HEK293 (cell line): Measurements from ENCODE around the gene SEC22C.

Experiments used
- KLF1 ChIP-seq: fragments of 450-650 bp; formaldehyde crosslinking; IDR thresholded peaks from 2 replicates; pipeline ENCODE4 v1.5.1; 2016; ENCODE audit warnings: missing biosample characterization, missing genetic modification characterization
- PRDM1 ChIP-seq: fragments of 450-650 bp; formaldehyde crosslinking; IDR thresholded peaks from 2 replicates; pipeline ENCODE4; 2016; ENCODE audit warnings: missing biosample characterization, missing genetic modification characterization
- REPIN1 ChIP-seq: fragments of 450-650 bp; formaldehyde crosslinking; IDR thresholded peaks from 2 replicates; pipeline ENCODE4 v1.5.1; 2017; ENCODE audit warnings: missing biosample characterization, missing genetic modification characterization, low read depth
- ZBTB11 ChIP-seq: fragments of 450-650 bp; formaldehyde crosslinking; conservative IDR thresholded peaks from 2 replicates; pipeline ENCODE4 v1.5.1; 2016; ENCODE audit warnings: low read depth, missing biosample characterization, missing genetic modification characterization
- ZBTB7A ChIP-seq: fragments of 450-650 bp; formaldehyde crosslinking; IDR thresholded peaks from 2 replicates; pipeline ENCODE4 v1.5.1; 2016; ENCODE audit warnings: low read depth, missing biosample characterization, missing genetic modification characterization
- ZNF133 ChIP-seq: fragments of 450-650 bp; formaldehyde crosslinking; IDR thresholded peaks from 2 replicates; pipeline ENCODE4 v1.5.1; 2016; ENCODE audit warnings: missing biosample characterization, missing genetic modification characterization
- ZNF449 ChIP-seq: fragments of 450-650 bp; formaldehyde crosslinking; IDR thresholded peaks from 2 replicates; pipeline ENCODE4 v1.5.1; 2017; ENCODE audit warnings: missing biosample characterization, mild to moderate bottlenecking, missing genetic modification characterization, moderate library complexity
- ZNF473 ChIP-seq: fragments of 450-650 bp; formaldehyde crosslinking; IDR thresholded peaks from 2 replicates; pipeline ENCODE4 v1.5.1; 2017; ENCODE audit warnings: missing biosample characterization, missing genetic modification characterization
- ZNF555 ChIP-seq: fragments of 450-650 bp; formaldehyde crosslinking; conservative IDR thresholded peaks from 2 replicates; pipeline ENCODE4 v1.5.1; 2017; ENCODE audit warnings: missing biosample characterization, mild to moderate bottlenecking, missing genetic modification characterization, inconsistent platforms
- ZNF777 ChIP-seq: fragments of 450-650 bp; formaldehyde crosslinking; IDR thresholded peaks from 2 replicates; pipeline ENCODE4 v1.5.1; 2017; ENCODE audit warnings: missing biosample characterization, missing genetic modification characterization, borderline replicate concordance
- TF ChIP-seq, protein P1 (sequence below): fragments of 450-650 bp; formaldehyde crosslinking; IDR thresholded peaks from 2 replicates; pipeline ENCODE4 v1.5.1; 2016; ENCODE audit warnings: missing biosample characterization, missing genetic modification characterization
- TF ChIP-seq, protein P2 (sequence below): fragments of 450-650 bp; formaldehyde crosslinking; IDR thresholded peaks from 2 replicates; pipeline ENCODE4 v1.5.1; 2016; ENCODE audit warnings: missing biosample characterization, missing genetic modification characterization
- TF ChIP-seq, protein P3 (sequence below): fragments of 450-650 bp; formaldehyde crosslinking; IDR thresholded peaks from 2 replicates; pipeline ENCODE4 v1.5.1; 2016; ENCODE audit warnings: missing biosample characterization, missing genetic modification characterization

DNA sequence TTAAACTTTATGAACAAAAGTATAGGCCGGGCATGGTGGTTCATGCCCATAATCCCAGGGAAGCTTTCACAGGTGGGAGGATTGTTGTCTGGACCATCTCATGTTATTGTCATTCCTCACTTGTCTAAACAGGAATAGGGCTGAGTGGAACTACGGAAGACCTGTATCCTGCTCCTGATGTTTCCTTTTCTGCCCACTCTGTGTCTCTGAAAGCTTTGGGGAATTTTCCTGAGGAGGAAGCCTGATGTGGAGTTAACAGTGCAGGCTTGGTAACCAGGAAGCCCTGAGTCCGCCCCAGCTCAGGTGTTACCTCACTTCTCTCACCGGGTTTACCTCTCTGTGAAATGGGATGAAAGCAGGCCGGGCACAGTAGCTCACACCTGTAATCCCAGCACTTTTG lies 6.9 kb upstream of the SEC22C start:
- TF ChIP-seq, protein P1, sequence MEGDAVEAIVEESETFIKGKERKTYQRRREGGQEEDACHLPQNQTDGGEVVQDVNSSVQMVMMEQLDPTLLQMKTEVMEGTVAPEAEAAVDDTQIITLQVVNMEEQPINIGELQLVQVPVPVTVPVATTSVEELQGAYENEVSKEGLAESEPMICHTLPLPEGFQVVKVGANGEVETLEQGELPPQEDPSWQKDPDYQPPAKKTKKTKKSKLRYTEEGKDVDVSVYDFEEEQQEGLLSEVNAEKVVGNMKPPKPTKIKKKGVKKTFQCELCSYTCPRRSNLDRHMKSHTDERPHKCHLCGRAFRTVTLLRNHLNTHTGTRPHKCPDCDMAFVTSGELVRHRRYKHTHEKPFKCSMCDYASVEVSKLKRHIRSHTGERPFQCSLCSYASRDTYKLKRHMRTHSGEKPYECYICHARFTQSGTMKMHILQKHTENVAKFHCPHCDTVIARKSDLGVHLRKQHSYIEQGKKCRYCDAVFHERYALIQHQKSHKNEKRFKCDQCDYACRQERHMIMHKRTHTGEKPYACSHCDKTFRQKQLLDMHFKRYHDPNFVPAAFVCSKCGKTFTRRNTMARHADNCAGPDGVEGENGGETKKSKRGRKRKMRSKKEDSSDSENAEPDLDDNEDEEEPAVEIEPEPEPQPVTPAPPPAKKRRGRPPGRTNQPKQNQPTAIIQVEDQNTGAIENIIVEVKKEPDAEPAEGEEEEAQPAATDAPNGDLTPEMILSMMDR (tag by site-specific recombination) = no peak
- no peak for TF ChIP-seq REPIN1 (tag by site-specific recombination)
- TF ChIP-seq, protein P2, sequence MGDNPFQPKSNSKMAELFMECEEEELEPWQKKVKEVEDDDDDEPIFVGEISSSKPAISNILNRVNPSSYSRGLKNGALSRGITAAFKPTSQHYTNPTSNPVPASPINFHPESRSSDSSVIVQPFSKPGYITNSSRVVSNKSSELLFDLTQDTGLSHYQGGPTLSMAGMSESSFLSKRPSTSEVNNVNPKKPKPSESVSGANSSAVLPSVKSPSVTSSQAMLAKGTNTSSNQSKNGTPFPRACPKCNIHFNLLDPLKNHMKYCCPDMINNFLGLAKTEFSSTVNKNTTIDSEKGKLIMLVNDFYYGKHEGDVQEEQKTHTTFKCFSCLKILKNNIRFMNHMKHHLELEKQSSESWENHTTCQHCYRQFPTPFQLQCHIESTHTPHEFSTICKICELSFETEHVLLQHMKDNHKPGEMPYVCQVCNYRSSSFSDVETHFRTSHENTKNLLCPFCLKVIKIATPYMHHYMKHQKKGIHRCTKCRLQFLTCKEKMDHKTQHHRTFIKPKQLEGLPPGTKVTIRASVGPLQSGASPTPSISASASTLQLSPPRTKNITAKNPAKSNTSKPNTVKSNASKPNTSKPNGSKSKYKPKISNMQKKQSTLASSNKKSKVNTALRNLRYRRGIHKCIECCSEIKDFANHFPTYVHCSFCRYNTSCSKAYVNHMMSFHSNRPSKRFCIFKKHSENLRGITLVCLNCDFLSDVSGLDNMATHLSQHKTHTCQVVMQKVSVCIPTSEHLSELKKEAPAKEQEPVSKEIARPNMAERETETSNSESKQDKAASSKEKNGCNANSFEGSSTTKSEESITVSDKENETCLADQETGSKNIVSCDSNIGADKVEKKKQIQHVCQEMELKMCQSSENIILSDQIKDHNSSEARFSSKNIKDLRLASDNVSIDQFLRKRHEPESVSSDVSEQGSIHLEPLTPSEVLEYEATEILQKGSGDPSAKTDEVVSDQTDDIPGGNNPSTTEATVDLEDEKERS = no peak
- TF ChIP-seq ZBTB7A (tag by site-specific recombination) = no peak
- no peak for TF ChIP-seq ZNF555 (tag by site-specific recombination)
- TF ChIP-seq ZBTB11 = no peak
- no peak for TF ChIP-seq KLF1
- no peak for TF ChIP-seq ZNF133 (tag by site-specific recombination)
- TF ChIP-seq ZNF473 = no peak
- TF ChIP-seq ZNF449 (tag by site-specific recombination) = no peak
- TF ChIP-seq PRDM1 (tag by site-specific recombination) = no peak
- TF ChIP-seq ZNF777 (tag by site-specific recombination) = no peak
- TF ChIP-seq, protein P3, sequence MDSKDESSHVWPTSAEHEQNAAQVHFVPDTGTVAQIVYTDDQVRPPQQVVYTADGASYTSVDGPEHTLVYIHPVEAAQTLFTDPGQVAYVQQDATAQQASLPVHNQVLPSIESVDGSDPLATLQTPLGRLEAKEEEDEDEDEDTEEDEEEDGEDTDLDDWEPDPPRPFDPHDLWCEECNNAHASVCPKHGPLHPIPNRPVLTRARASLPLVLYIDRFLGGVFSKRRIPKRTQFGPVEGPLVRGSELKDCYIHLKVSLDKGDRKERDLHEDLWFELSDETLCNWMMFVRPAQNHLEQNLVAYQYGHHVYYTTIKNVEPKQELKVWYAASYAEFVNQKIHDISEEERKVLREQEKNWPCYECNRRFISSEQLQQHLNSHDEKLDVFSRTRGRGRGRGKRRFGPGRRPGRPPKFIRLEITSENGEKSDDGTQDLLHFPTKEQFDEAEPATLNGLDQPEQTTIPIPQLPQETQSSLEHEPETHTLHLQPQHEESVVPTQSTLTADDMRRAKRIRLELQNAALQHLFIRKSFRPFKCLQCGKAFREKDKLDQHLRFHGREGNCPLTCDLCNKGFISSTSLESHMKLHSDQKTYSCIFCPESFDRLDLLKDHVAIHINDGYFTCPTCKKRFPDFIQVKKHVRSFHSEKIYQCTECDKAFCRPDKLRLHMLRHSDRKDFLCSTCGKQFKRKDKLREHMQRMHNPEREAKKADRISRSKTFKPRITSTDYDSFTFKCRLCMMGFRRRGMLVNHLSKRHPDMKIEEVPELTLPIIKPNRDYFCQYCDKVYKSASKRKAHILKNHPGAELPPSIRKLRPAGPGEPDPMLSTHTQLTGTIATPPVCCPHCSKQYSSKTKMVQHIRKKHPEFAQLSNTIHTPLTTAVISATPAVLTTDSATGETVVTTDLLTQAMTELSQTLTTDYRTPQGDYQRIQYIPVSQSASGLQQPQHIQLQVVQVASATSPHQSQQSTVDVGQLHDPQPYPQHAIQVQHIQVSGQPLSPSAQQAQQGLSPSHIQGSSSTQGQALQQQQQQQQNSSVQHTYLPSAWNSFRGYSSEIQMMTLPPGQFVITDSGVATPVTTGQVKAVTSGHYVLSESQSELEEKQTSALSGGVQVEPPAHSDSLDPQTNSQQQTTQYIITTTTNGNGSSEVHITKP = no peak
